ENCODE data around the gene TTC14.

DNA sequence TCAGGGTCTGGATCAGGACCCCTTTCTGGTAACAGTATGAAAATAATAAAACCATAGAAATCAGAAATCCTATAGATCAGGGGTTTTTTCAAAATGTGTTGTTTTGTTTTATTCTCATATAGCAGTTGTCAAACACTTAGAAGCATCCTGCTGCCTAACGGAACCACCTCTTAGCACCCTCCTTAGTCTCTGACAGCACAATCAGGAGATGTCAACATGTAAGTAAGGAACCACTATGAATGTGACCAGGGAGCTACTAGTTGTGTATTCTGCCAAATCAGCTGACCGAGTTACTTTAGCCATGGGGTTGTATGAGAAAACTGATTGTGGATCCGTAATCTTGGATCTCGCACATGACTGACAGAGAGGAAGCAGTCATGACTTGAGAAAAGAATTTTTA, 55.1 kb downstream of the TTC14 start:
- TF ChIP-seq POLR2A (IDR thresholded peaks at IDR 0.05) = no peak
- TF ChIP-seq, protein P1, sequence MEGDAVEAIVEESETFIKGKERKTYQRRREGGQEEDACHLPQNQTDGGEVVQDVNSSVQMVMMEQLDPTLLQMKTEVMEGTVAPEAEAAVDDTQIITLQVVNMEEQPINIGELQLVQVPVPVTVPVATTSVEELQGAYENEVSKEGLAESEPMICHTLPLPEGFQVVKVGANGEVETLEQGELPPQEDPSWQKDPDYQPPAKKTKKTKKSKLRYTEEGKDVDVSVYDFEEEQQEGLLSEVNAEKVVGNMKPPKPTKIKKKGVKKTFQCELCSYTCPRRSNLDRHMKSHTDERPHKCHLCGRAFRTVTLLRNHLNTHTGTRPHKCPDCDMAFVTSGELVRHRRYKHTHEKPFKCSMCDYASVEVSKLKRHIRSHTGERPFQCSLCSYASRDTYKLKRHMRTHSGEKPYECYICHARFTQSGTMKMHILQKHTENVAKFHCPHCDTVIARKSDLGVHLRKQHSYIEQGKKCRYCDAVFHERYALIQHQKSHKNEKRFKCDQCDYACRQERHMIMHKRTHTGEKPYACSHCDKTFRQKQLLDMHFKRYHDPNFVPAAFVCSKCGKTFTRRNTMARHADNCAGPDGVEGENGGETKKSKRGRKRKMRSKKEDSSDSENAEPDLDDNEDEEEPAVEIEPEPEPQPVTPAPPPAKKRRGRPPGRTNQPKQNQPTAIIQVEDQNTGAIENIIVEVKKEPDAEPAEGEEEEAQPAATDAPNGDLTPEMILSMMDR (IDR thresholded peaks at IDR 0.05) = no peak

Data from lower leg skin (tissue), 3 donors.